Mesothelial cell of epicardium (in vitro differentiated cells): ENCODE data around the gene CACNA1E. TPM values are rescaled to one million over a fixed set of nuclear protein-coding genes. Genes with fewer than 3 reads are reported as not detected.
A peak's percentile ranks its signal among the peaks of the same experiment; 100 is the strongest.

Experiments
- DNase-seq, 2 experiments: peaks; one replicate each; pipeline ENCODE4 v3.0.0; 2021; ENCODE audit warnings: low spot score in 2 of 2; ENCODE audit not compliant: unreplicated experiment in 2 of 2
- H3K27ac Mint-ChIP-seq: 2 replicates; pipeline ENCODE4 v1.8.0; 2021; ENCODE audit warnings: mixed read lengths
- H3K27me3 Mint-ChIP-seq: 2 replicates; pipeline ENCODE4 v1.8.0; 2021; ENCODE audit warnings: low read depth, mixed read lengths
- H3K36me3 Mint-ChIP-seq: 2 replicates; pipeline ENCODE4 v1.8.0; 2021; ENCODE audit warnings: mixed read lengths
- H3K4me1 Mint-ChIP-seq: 2 replicates; pipeline ENCODE4 v1.8.0; 2021; ENCODE audit warnings: mixed read lengths
- H3K4me3 Mint-ChIP-seq: 2 replicates; pipeline ENCODE4 v1.8.0; 2021; ENCODE audit warnings: mild to moderate bottlenecking, moderate library complexity, mixed read lengths
- H3K9me3 Mint-ChIP-seq: 2 replicates; pipeline ENCODE4 v1.8.0; 2021; ENCODE audit warnings: mixed read lengths
- total RNA-seq: library from RNA; stranded (reverse); gene quantifications from 3 replicates; pipeline ENCODE4 v1.2.1, GENCODE V29; 2021
- TF ChIP-seq, protein P1 (sequence below): fragments of 200-600 bp; sonication (generic); IDR thresholded peaks from one replicate; pipeline ENCODE4 v1.5.0; 2021; ENCODE audit warnings: antibody characterized with exemption; ENCODE audit not compliant: unreplicated experiment

The CACNA1E gene
- 0.53 to 0.63 TPM (median 0.60 TPM) in 3 replicates for total RNA-seq

- Mint-ChIP-seq H3K27ac (no peak within 1 kb of the TSS), H3K4me1 (peaks cover 18% of the 10 kb centered on the region), H3K27me3 (peaks cover 97% of the 10 kb centered on the region), H3K9me3 (no peaks in the 10 kb centered on the region), H3K4me3 (peak within 1 kb of the TSS; percentile 59), H3K36me3 (no peaks in the 10 kb centered on the region)
- no peak for DNase-seq
- TF ChIP-seq, protein P1, sequence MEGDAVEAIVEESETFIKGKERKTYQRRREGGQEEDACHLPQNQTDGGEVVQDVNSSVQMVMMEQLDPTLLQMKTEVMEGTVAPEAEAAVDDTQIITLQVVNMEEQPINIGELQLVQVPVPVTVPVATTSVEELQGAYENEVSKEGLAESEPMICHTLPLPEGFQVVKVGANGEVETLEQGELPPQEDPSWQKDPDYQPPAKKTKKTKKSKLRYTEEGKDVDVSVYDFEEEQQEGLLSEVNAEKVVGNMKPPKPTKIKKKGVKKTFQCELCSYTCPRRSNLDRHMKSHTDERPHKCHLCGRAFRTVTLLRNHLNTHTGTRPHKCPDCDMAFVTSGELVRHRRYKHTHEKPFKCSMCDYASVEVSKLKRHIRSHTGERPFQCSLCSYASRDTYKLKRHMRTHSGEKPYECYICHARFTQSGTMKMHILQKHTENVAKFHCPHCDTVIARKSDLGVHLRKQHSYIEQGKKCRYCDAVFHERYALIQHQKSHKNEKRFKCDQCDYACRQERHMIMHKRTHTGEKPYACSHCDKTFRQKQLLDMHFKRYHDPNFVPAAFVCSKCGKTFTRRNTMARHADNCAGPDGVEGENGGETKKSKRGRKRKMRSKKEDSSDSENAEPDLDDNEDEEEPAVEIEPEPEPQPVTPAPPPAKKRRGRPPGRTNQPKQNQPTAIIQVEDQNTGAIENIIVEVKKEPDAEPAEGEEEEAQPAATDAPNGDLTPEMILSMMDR: no peak
Measured at GRCh38 chr1:181483285-181484195, at the start of gene CACNA1E. CACNA1E (plus strand) TSS chr1:181483517; CDS start chr1:181483745, 228 bp downstream.

GRCh38 chr1:181433931-181434330 is 49.4 kb upstream of the CACNA1E start:
- Mint-ChIP-seq H3K4me1 (peaks cover 2% of the 10 kb centered on the region), H3K9me3 (no peaks in the 10 kb centered on the region), H3K36me3 (no peaks in the 10 kb centered on the region), H3K27me3 (peaks cover 59% of the 10 kb centered on the region), H3K27ac (no peak overlapping the region), H3K4me3 (no peak overlapping the region)
- TF ChIP-seq, protein P1: no peak
- no peak for DNase-seq

GRCh38 chr1:181438013-181438412 is 45.3 kb upstream of the CACNA1E start:
- TF ChIP-seq, protein P1: no peak
- no peak for DNase-seq
- H3K9me3 Mint-ChIP-seq: no peaks in the 10 kb centered on the region
- H3K4me3 Mint-ChIP-seq: no peak overlapping the region
- peaks cover 67% of the 10 kb centered on the region for H3K27me3 Mint-ChIP-seq
- H3K36me3 Mint-ChIP-seq: no peaks in the 10 kb centered on the region
- H3K4me1 Mint-ChIP-seq: peaks cover 5% of the 10 kb centered on the region
- H3K27ac Mint-ChIP-seq: no peak overlapping the region

DNA sequence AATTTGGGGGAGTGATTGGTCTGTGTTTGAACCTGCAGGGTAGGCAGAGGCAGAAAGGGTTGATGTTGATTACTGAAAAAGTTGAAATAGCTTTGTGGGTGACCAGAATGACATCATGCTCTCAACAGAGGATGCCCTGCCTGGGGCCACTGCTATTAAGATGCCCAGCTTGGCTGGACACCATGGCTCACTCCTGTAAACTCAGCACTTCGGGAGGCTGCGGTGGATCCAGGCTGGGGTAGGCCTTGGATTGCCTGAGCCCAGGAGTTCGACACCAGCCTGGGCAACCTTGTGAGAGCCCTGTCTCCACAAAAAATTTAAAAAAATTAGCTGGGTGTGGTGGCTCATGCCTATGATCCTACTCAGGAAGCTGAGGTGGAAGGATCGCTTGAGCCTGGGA is 42.8 kb upstream of the CACNA1E start:
- no peak for DNase-seq
- Mint-ChIP-seq H3K4me1 (peaks cover 5% of the 10 kb centered on the region), H3K27me3 (peaks cover 69% of the 10 kb centered on the region), H3K27ac (no peak overlapping the region), H3K4me3 (no peak overlapping the region), H3K9me3 (no peaks in the 10 kb centered on the region), H3K36me3 (no peaks in the 10 kb centered on the region)
- TF ChIP-seq, protein P1: no peak

DNA sequence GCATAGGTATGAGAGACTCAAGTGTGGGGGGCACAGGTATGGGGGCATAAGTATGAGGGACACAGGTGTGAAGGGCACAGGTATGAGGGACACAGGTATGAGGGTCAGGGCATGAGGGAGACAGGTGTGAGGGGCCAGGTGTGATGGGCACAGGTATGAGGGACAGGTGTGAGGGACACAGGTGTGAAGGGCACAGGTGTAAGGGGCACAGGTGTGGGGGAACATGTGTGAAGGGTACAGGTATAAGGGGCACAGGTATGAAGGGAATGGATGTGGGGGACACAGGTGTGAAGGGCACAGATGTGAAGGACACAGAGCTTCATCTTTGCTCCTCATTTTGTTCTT is 41.2 kb upstream of the CACNA1E start:
- H3K9me3 Mint-ChIP-seq: no peaks in the 10 kb centered on the region
- peaks cover 63% of the 10 kb centered on the region for H3K27me3 Mint-ChIP-seq
- no peak overlapping the region for H3K4me3 Mint-ChIP-seq
- peaks cover 5% of the 10 kb centered on the region for H3K4me1 Mint-ChIP-seq
- no peak for DNase-seq
- no peaks in the 10 kb centered on the region for H3K36me3 Mint-ChIP-seq
- no peak overlapping the region for H3K27ac Mint-ChIP-seq
- TF ChIP-seq, protein P1: no peak
